Uterus (tissue), 2 donors: ENCODE data around the gene RPL7L1.
"Not testable (repeated sequence)": the region's sequence is repeated elsewhere in the genome, so short reads cannot be mapped to it uniquely, and the experiment has no call there.

Experiments
- CTCF ChIP-seq, 4 experiments: fragments of 200-600 bp in 2 of 4; fragments of 450-650 bp in 2 of 4; sonication (generic) in 2 of 4; IDR thresholded peaks; one replicate each; pipeline ENCODE4 v1.5.1; 2016 to 2019; ENCODE audit warnings: antibody characterized with exemption in 4 of 4, mild to moderate bottlenecking in 2 of 4, moderate library complexity in 1 of 4
- POLR2A ChIP-seq, 2 donors: fragments of 450-650 bp; IDR thresholded peaks; one replicate each; pipeline ENCODE4 v1.6.1; 2016; ENCODE audit warnings: antibody characterized with exemption in 2 of 2, mild to moderate bottlenecking in 1 of 2, moderate library complexity in 1 of 2

DNA sequence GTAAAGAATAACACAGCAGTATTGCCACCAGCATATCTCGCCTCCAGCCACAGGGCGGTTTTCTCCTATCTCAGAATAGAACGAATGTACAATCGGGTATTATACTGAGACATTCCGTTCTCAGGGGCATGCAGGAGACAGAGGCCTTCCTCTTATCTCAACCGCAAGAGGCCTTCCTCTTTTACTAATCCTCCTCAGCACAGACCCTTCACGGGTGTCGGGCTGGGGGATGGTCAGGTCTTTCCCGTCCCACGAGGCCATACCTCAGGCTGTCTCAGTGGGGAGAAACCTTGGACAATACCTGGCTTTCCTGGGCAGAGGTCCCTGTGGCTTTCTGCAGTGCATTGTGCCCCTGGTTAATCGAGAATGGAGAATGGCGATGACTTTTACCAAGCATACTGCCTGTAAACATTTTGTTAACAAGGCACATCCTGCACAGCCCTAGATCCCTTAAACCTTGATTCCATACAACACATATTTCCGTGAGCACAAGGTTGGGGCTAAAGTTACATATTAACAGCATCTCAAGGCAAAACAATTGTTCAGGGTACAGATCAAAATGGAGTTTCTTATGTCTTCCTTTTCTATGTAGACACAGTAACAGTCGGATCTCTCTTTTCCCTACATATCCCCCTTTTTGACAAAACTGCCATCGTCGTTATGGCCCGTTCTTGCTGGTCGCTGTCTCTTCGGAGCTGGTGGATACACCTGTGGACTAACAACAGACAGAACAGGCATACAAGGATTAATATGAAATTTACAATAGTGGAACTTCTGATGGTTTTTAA, 14.8 kb downstream of the RPL7L1 start:
- not testable (repeated sequence) for TF ChIP-seq CTCF, POLR2A (IDR thresholded peaks at IDR 0.05)
